Measurements from ENCODE around the gene NCOR2. TPM values are rescaled to one million over a fixed set of nuclear protein-coding genes. Genes with fewer than 3 reads are reported as not detected.
A peak's percentile ranks its signal among the peaks of the same experiment; 100 is the strongest.

NCOR2 gene
- total and polyA plus RNA-seq, 10 of the 15 experiments (the other 5 are each of a cell fraction or from before 2014, with no cell fraction given) = 0.43 to 179 (median 14.9) TPM

GRCh38 chr12:124605150-124605882, 37.9 kb upstream of the NCOR2 start:
- ChIA-PET POLR2A (no interaction called here), CTCF (no interaction called here), RAD21 (ENCODE audit: unreplicated experiment) (no interaction called here), SMC1A (ENCODE audit: uncharacterized antibody, unreplicated experiment) (no interaction called here)
- Histone ChIP-seq H3K9me3 (replicated peaks; ENCODE audit: control insufficient read depth, insufficient read depth, low read length) (no peaks in the 10 kb centered on the region), H3K4me2 (ENCODE audit: control insufficient read depth, insufficient read depth) (no peak overlapping the region), H3K36me3 (ENCODE audit: control insufficient read depth in 2 of 2, insufficient read depth in 2 of 2, low read length in 1 of 2) (no peaks in the 10 kb centered on the region), H3K4me1 (ENCODE audit: control insufficient read depth, insufficient read depth, low read length) (peaks cover 25% of the 10 kb centered on the region), H4K20me1 (ENCODE audit: control insufficient read depth, insufficient read depth) (no peaks in the 10 kb centered on the region), H3K4me3 (no peak overlapping the region), H3K27ac (ENCODE audit: control insufficient read depth, insufficient read depth) (no peak overlapping the region), H3K79me2 (ENCODE audit: control insufficient read depth, insufficient read depth, low read length) (no peaks in the 10 kb centered on the region), H3K27me3 (replicated peaks in 1 of 2; ENCODE audit: control insufficient read depth in 2 of 2, insufficient read depth in 2 of 2, low read length in 1 of 2) (no peaks in the 10 kb centered on the region; a peak in 1 of 4 replicates), H3K9ac (ENCODE audit: control insufficient read depth, insufficient read depth, low read length) (no peak overlapping the region), H2AFZ (ENCODE audit: control insufficient read depth, low read depth, low read length) (no peak overlapping the region)
- no TSS peak for BruUV-seq (replicated peaks)
- DNase-seq (ENCODE audit: low read depth, low spot score) (no peak), ATAC-seq (no peak), FAIRE-seq (no peak)
- no peak for TF ChIP-seq ATF3 (IDR thresholded peaks at IDR 0.05; ENCODE audit: borderline replicate concordance, extremely low read depth, low read depth, low read length)
- TF ChIP-seq YY1 (IDR thresholded peaks at IDR 0.05; ENCODE audit: low read depth, low read length) = peak; percentile 57; the same call in 1 of the 2 replicates
- intact Hi-C loops (cut with micrococcal nuclease; ENCODE audit: unreplicated experiment) = no loop called here
- in situ Hi-C loops (cut with MboI) = no loop called here
- WGBS (ENCODE audit: insufficient coverage, insufficient replicate concordance, low lambda C conversion rate, missing lambda C conversion rate) = 36% methylated on average over 13 of the region's 13 CpGs

- no peak overlapping the region for H3K4me3 ChIP-seq
- no peak for FAIRE-seq
- POLR2A ChIA-PET = no interaction called here
- CTCF ChIA-PET = no interaction called here
- H3K27ac ChIP-seq (ENCODE audit: control insufficient read depth, insufficient read depth) = no peak overlapping the region
- H3K27me3 ChIP-seq (replicated peaks in 1 of 2; ENCODE audit: control insufficient read depth in 2 of 2, insufficient read depth in 2 of 2, low read length in 1 of 2) = no peaks in the 10 kb centered on the region; a peak in 2 of 4 replicates
- WGBS (ENCODE audit: insufficient coverage, insufficient replicate concordance, low lambda C conversion rate, missing lambda C conversion rate) = 41% methylated on average over 6 of the region's 6 CpGs
- BruUV-seq (replicated peaks) = no TSS peak
- no peak overlapping the region for H3K9ac ChIP-seq (ENCODE audit: control insufficient read depth, insufficient read depth, low read length)
- in situ Hi-C loops (cut with MboI) (no loop called here), intact Hi-C loops (cut with micrococcal nuclease; ENCODE audit: unreplicated experiment) (no loop called here)
- SMC1A ChIA-PET (ENCODE audit: uncharacterized antibody, unreplicated experiment) = no interaction called here
- ATAC-seq = no peak
- RAD21 ChIA-PET (ENCODE audit: unreplicated experiment) = no interaction called here
- H3K4me2 ChIP-seq (ENCODE audit: control insufficient read depth, insufficient read depth) = no peak overlapping the region
- peaks cover 2% of the 10 kb centered on the region; the same call in 2 of the 3 replicates for H3K9me3 ChIP-seq (replicated peaks; ENCODE audit: control insufficient read depth, insufficient read depth, low read length)
- H3K79me2 ChIP-seq (ENCODE audit: control insufficient read depth, insufficient read depth, low read length) = no peaks in the 10 kb centered on the region
- peaks cover 15% of the 10 kb centered on the region for H3K4me1 ChIP-seq (ENCODE audit: control insufficient read depth, insufficient read depth, low read length)
- no peaks in the 10 kb centered on the region for H3K36me3 ChIP-seq (ENCODE audit: control insufficient read depth in 2 of 2, insufficient read depth in 2 of 2, low read length in 1 of 2)
- DNase-seq (ENCODE audit: low read depth, low spot score) = no peak
- H2AFZ ChIP-seq (ENCODE audit: control insufficient read depth, low read depth, low read length) = no peak overlapping the region
- H4K20me1 ChIP-seq (ENCODE audit: control insufficient read depth, insufficient read depth) = no peaks in the 10 kb centered on the region
- TF ChIP-seq HDGF (IDR thresholded peaks at IDR 0.05) (no peak), CEBPZ (IDR thresholded peaks at IDR 0.05; ENCODE audit: low read depth, low read length) (no peak), TAF1 (IDR thresholded peaks at IDR 0.05; ENCODE audit: borderline replicate concordance, low read depth, low read length) (no peak), PBX3 (IDR thresholded peaks at IDR 0.05; ENCODE audit: insufficient replicate concordance, low read depth, low read length) (no peak), CHD1 (IDR thresholded peaks at IDR 0.05; ENCODE audit: low read depth, low read length) (no peak), ATF2 (IDR thresholded peaks at IDR 0.05; ENCODE audit: low read length) (no peak), YBX1 (IDR thresholded peaks at IDR 0.05) (no peak), YY1 (IDR thresholded peaks at IDR 0.05; ENCODE audit: low read depth, low read length) (no peak), NRF1 (conservative IDR thresholded peaks at IDR 0.05; ENCODE audit: low read depth, low read length) (no peak)
Measured at GRCh38 chr12:124604264-124604680, 36.9 kb upstream of the NCOR2 start.
